Non-pigmented ciliary epithelial cell (primary cell): ENCODE measurements around the gene GPT2.

Experiments
- DNase-seq: peaks from one replicate; pipeline ENCODE4 v3.0.0-alpha.2; 2010; ENCODE audit warnings: low read depth

Gene GPT2

GRCh38 chr16:46883690-46884512 is at the start of gene GPT2:
Gene GPT2 (plus strand): TSS chr16:46884362. CDS start chr16:46884716, 354 bp downstream.
- DNase-seq: peak; percentile 68

GRCh38 chr16:46836534-46837530 is 47.3 kb upstream of the GPT2 start:
- no peak for DNase-seq

GRCh38 chr16:46839986-46840443 is 44.1 kb upstream of the GPT2 start:
- no peak for DNase-seq

- DNase-seq: no peak
Observed at GRCh38 chr16:46842192-46842895, 41.8 kb upstream of the GPT2 start.

- DNase-seq: no peak
Observed at GRCh38 chr16:46843898-46844642, 40.1 kb upstream of the GPT2 start.

GRCh38 chr16:46844771-46845170 is 39.4 kb upstream of the GPT2 start:
- DNase-seq: no peak

- no peak for DNase-seq
Observed at GRCh38 chr16:46845952-46846351, 38.2 kb upstream of the GPT2 start.

- DNase-seq: no peak
Observed at GRCh38 chr16:46848768-46849764, 35.1 kb upstream of the GPT2 start.

GRCh38 chr16:46850619-46851555 is 33.3 kb upstream of the GPT2 start:
- no peak for DNase-seq

GRCh38 chr16:46852130-46852529 is 32.0 kb upstream of the GPT2 start:
- no peak for DNase-seq

- no peak for DNase-seq
Observed at GRCh38 chr16:46853713-46854443, 30.3 kb upstream of the GPT2 start.

GRCh38 chr16:46854846-46855245 is 29.3 kb upstream of the GPT2 start:
- no peak for DNase-seq

GRCh38 chr16:46855389-46855788 is 28.8 kb upstream of the GPT2 start:
- no peak for DNase-seq

GRCh38 chr16:46857368-46857945 is 26.7 kb upstream of the GPT2 start:
- DNase-seq: no peak

- DNase-seq: no peak
Observed at GRCh38 chr16:46858151-46858550, 26.0 kb upstream of the GPT2 start.

GRCh38 chr16:46859719-46860152 is 24.4 kb upstream of the GPT2 start:
- peak; percentile 65 for DNase-seq

- no peak for DNase-seq
Observed at GRCh38 chr16:46862555-46863447, 21.4 kb upstream of the GPT2 start.
